GM18867 (cell line): ENCODE data around the gene STMN1.

Experiments used
- ATAC-seq: cut with Tn5 transposase; IDR thresholded peaks from one replicate; pipeline ENCODE4 v1.9.1; 2021; ENCODE audit warnings: mild to moderate bottlenecking, moderate library complexity; ENCODE audit not compliant: unreplicated experiment

STMN1 gene

DNA sequence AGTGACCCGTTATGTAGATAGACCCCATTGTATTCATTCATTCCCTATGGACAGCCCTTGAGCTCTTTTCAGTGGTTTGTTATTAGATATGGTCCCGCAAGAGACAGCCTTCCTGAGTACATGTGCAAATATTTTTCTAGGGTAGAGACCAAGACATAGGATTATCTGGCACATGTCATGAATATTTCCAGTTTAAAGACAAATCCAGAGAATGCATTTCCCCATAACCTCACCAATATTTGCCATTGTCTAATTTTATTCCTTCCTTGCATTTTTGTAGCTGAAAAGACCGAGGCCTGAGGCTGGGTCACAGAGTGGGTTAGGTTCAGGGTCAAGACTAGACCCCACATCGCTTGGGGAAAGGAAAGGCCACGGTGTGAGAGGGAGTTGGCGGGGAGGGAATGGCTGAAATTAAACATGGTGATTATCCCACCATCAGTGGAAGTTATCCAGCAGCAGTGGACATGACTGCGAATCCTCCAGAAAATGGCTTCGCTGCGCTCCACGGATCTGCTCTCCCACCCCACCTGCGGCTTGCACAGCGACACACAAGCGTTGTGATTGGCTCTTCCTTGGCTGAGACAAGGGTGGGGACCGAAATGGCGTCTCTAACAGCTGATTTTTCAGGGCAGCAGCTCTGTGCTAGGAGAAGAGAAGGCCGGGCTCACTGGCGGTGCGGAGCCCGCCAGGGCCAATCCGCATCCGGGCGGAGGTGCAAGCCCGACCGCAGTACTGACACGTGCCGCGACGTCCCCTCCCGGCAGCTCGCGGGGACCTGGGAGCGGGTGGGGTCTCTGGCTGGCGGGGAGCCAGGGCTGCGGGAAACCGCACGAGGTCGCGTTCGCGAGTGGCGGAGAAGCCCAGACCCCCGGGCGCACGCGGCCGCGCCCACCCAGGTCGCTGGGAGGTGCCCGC lies 16.1 kb upstream of the STMN1 start:
- no peak for ATAC-seq

DNA sequence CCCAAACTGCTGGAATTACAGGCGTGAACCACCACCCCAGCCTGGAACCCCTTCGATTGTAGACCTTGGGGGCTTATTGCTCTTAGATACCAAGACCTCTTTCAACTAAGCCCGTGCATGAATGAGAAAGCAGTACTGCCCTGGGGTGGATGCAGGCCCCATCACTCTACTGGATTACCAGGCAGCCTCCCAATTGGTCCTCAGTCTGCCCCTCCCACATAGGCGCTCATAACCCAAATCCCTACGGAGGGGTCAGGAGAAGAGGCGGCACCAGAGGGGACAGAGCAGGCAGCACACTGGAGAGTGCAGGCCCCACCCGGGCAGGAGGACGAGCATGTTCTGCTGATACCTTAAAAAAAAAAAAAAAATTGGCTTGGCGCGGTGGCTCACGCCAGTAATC lies 12.4 kb upstream of the STMN1 start:
- no peak for ATAC-seq

DNA sequence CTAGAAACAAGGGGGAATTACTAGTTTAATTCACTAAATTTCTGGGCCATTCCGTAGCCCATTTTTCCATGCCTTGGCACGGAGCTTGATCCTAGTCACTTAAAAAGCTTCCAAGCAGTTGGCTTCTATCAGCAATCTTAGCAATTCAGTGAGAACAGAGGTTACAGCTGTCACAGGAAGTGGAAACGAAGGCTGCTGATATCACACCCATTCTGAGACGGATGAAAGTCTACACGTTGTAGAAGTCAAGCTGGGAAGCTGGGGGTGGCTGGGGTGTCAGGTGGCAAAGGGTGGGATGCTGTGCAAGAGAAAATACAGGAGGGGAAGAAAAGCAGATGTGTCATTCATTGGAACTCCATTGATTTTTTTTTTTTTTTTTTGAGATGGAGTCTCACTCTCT lies 11.8 kb upstream of the STMN1 start:
- no peak for ATAC-seq

DNA sequence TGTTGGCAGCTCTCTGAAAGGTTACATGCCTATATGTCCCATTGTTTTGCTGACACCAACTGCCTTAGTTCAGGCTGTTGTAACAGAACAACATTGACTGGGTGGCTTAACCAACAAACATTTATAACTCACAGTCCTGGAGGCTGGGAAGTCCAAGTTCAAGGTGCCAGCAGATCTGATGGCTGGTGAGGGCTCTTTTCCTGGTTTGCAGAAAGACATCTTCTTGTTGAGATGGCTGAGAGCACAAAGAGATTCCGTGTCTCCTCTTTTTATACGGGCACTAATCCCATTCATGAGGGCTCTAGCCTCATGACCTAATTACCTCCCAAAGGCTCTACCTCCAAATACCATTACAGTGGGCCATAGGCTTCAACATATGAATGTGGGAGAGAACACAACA lies 10.2 kb upstream of the STMN1 start:
- no peak for ATAC-seq

DNA sequence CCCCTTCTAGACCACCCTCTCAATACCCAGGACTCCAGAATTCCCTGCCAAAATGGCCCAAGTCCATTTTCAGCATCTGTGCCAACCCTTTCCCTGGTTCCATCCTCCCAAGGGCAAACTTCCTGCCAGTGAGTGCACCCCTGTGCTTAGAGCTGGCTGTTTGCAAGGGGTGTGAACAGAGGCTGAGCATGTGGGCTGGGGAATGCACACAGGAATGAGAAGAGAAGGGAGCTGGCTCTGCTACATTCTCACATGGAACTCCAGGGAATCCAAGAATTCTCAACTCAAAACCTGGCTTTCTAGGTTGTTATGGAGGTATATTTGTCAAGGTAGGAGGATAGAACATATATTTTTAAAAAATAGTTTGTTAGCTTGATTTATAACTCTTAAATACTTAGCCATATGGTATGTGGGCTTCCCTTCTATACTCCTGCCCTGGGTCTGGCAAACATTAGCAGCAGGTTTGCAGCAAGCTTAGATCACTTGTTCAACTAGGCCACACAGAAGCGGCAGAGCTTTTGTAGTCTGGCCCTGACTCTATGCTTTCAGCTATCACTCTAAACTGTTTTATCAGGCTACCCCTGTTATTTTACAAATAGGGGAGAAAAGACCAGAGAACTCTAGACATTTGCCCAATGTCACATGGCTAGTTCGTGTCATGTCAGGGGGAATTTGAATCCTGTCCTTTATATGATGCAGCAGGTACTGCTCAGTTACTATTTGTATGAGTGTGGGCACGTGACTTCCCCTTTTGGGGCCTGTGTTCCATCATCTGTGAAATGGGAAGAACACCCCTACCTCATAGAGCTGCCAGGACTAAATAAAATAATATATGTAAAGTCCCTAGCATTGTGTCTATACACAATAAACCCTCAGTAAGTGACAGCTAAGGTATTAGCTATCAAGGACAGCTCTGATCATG lies 8.1 kb upstream of the STMN1 start:
- ATAC-seq, result no peak

DNA sequence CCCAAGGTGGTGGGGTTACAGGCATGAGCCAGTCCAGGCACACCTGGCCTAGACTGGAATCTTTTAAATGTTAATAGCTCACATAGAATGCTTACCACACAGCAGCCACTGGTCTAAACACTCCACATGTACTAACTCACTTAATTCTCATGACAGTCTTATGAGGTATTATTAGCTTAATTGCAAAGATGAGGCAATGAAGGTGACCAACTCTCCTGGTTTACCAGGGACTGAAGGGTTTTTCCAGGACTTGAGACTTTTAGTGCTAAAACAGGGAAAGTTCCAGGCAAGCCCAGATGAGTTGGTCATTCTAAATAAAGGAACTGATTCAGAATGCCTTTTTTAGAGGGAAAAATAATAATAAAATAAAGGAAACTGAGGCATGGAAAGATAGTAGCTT lies 7.0 kb upstream of the STMN1 start:
- no peak for ATAC-seq

DNA sequence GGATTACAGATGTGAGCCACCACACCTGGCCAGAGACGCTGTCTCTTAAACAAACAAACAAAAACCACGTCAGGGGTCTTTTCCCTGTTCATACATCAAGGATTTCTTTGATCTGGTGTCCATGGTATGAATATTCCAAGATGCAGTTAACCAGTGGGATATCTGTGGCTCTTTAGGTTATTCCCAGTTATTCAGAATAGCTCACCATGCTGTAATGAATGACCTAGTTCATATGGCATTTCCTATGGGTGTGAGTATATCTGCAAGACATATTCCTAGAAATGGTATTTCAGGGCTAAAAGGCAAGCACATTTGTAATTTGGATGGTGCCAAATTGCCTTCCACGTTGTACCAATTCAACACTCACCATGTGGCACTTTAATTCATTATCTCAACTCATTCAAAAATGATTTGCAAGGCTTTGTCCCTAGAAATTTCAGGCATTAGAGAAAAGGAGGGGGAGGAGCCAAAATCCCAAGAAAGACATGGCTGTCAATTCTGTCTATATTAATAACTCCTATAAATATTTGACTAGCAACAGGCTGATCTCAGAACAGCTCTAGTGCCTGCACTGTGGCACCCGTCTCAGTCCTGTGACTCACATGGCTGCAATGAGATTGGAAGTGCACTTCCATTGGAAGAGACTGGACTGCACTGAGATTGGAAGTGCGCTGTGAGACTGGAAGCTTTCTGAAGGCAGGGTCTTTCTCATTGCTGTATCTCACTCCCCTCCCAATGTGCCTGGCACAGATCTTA lies 6.0 kb upstream of the STMN1 start:
- no peak for ATAC-seq

DNA sequence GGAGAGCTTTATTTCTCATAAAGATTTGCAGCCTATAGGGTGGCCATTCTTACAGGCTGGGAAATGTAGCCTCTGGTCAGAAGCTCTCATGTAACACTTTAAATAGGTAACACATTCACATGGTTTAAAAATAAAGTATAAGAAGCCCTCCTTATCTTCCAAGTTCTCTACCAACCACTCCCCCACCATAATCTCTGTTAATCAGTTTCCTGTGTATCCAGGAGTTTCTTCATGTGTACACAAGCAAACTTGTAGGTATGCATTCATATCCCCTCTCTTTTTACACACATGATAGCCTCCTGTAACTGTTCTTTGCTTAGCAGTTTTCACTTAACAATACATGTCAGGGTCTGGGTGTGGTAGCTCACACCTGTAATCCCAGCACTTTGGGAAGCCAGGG lies 4.9 kb upstream of the STMN1 start:
- no peak for ATAC-seq

DNA sequence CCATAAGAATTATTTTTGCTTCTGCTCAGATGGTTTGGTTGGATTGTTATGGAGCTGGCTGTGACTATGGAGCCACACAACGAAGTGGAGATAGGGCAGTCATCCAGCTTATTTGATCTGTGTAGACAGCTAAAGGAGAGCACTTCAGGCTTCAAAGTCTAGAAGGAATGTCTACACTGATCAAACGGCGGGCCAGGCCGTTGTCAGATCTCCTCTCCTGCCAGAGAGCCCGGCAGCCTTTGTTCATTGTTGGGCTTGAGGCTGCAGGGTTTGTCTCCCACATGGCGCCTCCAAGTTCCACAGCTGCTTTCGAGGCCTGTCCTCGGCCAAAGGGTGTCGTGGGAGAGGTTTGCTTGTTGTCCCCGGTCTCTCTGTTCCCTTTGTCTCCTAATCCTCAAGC lies 2.8 kb upstream of the STMN1 start:
- ATAC-seq, result no peak

DNA sequence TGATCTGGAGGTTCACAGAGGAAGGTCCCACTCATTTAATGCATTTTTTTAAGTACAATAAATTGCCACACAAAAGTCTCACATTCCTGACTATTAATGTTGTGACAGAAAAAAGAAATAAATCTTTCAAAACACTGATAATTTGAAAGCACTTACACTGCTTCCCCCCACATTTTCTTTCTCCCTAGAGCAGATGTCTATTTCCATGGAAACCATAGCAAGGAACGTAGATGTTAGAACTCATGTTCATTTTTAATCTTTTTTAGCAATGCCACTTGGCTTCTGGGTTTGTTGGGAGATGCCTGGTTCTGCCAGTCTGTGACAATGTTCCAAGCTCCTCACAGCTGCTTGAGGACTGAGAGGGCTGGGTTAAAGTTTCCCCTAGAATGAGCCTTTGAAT lies 1.9 kb upstream of the STMN1 start:
- no peak for ATAC-seq

DNA sequence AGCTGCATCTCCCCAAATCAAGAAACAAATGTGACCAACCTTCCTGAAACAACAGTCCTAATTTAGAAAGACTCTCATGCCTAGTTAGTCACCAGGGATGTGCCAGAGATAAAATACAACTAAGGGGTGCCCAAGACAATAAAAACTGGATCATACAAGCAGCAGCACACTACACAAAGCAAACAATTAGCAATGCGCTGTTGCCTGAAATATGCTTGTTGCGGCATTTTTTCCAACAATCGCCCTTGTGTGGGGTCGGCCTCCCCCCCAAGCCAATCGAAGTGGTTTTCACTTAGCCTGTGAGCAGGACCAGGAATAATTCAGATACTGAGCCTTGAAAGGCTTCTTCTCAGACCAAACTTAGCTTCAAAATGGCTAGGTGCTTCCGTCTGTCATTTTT lies 1.4 kb upstream of the STMN1 start:
- no peak for ATAC-seq

DNA sequence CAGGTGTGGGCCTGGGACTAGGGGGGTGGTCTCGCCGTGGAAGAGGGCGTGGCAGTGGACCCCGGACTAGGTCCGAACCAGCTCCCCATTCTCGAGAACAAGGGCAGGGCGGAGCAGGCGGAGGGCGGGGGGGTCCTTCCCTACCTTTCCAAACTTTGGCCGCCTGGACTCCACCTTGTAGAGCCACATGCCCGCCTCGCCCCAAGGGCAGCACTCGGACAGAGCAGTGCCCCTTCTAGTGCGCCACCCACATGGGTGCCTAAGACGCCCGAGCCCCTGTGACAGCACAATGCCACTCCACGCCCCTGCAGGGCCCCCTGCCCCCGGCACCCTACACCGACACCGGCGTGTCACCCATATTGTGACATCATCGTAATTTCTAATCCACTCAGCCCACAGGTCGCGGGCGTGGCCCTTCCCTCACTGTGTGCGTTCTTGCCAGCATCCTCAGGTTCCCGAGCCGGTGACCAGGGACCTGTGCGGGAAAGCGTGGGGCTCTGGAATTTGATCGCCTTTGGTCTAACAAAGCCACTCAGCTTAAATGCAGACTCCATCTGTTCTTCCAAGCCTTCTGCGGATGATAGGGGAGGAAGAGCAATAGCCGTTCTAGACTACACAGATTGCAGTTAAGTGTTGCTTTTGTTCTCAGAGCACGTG lies 553 bp upstream of the STMN1 start:
- no peak for ATAC-seq

DNA sequence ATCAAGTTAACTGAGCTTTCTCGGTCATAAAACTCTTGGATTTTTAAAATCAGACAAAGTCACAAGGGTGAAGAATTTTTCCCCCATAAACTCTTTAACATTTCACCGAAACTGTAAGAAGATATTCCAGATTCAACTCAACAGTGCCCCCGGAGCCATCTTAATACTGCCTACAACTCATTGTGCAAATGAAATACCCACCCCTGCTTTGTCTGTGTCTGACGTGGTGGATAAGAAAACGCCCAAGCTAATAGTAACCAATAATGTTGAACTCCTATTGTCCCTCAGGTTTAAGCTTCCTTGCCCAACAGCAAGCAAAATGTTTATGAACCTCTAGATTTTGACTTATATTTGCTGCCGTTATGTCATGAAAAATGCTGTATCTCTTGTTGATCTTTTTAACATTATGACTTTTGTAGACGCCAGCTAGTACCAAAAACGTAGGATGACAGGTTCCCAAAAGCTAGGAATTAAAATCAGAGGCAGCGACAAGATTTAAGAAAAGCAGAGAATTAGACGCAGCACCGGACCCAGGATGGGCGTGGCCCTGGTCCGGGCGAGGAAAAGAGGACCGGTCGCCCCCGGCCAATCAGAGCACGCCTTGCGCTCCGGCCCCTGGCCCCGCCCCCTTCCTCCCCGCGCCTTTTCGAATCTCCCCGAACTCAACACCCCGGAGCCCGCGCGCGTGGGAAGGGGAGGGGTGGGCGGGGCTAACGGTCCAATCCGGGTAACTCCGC lies 1.1 kb downstream of the STMN1 start:
- peak; percentile 75 for ATAC-seq

DNA sequence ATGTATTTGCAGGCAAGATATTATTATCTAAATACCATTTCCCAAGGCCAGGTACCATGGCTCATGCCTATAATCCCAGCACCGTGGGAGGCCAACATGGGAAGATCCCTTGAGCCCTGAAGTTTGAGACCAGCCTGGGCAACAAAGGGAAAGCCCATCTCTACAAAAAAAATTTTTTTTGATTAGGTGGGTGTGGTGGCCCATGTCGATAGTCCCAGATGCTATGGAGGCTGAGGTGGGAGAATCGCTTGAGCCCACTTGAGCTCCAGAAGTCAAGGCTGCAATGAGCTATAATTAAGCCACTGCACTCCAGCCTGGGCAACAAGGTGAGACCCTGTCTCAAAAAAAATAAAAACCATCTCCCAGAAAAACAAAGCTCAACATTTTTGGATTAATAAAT lies 2.2 kb downstream of the STMN1 start:
- ATAC-seq, result no peak

DNA sequence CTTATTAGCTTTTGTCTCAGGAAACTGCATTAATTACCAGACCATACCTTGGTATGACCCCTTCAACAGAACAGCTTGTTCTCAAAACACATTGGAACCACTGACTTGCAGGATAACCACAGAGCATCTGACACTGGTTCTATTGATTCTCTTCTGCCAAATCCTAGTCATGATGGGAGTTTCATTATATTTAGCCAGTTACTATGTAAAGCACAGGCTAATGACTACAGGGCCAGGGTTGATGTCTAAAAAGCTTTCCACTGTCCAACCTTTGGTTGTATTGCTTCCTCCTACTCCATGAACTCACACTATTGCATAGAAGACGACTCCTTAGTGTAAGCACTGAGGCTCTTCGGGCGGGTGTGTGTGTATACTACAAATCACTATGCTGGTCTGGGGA lies 3.8 kb downstream of the STMN1 start:
- ATAC-seq, result no peak

DNA sequence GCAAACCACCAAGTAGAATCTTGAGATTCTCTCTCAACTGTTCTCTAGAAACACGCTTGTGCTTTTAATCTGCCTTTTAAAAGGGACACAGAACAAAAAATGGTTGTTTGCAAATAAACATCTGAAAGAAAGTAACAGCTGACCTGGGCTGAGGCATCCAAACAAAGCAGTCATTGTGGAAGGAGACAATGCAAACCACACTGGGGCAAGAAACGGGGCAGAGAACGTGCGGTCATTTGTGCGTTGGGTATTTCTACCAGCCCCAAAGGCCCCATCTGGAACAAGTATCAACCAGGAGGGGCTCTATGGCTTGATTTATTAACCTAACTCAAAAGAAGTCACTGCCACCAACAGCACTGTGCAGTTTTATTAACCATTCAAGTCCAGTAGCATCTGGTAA lies 6.0 kb downstream of the STMN1 start:
- ATAC-seq, result no peak

DNA sequence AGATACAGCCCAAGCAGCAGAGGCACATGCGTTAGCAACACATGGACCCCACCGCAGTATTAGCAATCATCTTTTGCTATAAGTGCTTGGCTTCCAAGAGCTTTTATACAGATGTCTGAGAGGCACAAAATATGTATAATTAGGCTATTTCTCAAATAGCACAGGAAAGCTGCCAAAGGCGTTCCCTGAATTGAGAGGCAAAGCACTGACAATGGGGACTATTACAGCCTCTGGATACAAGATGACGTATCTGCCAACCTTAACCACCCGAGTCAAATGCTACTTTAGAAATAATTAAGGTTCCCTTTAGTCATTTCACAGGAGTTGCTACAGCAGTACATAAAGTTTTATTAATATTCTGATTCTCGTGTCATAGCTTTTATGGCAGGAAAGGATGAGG lies 6.4 kb downstream of the STMN1 start:
- no peak for ATAC-seq

DNA sequence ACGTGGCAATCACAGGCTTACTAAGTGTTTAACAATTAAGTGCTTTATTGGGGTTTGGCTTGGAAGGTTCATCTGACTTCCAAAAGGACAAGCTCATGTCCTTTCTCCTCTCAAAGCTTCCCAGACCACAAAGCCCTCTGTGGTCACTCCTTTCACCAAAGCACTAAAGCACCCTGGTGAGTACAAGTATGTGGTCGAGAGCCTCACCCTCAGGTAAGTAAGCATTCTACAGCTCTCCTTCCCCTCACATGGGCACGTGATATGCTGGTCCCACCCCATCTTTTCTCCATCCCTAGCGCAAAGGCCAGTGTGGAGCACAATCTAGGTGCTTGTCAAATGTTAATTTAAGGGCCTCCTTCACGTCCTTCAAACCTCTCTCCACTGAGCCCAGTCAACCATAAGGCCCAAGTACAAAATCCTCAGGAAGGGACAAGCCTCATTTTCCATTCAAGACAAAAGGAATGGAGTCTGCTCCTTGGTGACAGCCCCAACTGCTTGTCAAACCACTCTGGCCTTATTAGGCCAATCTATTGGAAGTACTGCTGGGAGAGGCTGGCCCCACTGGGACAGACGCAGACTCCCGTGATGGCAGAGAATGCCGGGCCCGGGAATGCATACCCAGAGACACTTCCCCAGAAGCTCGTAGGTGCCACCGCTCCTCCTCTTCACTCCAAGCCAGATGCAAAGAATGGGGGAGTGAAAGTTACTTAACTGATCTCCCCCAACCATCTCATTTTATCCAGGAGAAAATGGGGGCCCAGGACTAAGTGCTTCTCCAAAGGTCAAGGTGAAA lies 7.8 kb downstream of the STMN1 start:
- no peak for ATAC-seq

DNA sequence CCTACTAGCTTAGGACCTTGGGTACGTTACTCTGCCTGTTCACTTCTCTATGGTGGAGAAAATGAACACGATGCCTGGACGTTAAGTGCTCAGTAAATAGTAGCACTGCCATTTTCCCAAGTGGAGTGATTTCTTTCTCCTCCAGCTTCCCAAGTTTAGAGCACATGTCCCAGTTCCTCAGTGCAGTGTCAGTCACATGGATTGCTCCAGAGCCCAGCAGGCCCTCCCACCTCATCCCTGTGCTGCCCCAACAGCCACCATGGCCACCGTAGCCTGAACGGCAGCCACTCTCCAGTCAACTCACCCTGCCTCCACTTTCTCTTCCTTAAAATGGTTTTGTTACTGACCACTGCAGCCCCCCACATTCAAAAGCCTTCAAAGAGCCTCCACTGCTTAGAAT lies 8.5 kb downstream of the STMN1 start:
- no peak for ATAC-seq
